Endodermal cell (in vitro differentiated cells): ENCODE data around the gene KHDC1. TPM values are rescaled to one million over a fixed set of nuclear protein-coding genes. Genes with fewer than 3 reads are reported as not detected.

Experiments
- DNase-seq: peaks from one replicate; pipeline ENCODE4 v3.0.0-alpha.2; 2017
- H3K27ac ChIP-seq: 2 replicates; pipeline ENCODE4 v1.5.1; 2013; ENCODE audit warnings: mild to moderate bottlenecking, low read depth, low read length, moderate library complexity
- H3K27me3 ChIP-seq: 2 replicates; pipeline ENCODE4 v1.6.1; 2013; ENCODE audit warnings: mild to moderate bottlenecking, low read length, moderate library complexity; ENCODE audit not compliant: insufficient read depth, control insufficient read depth, poor library complexity, severe bottlenecking
- H3K36me3 ChIP-seq: 2 replicates; pipeline ENCODE4 v1.7.0; 2013; ENCODE audit warnings: mild to moderate bottlenecking, low read length, moderate library complexity; ENCODE audit not compliant: control insufficient read depth, insufficient read depth
- H3K4me1 ChIP-seq: one replicate; pipeline ENCODE4 v1.7.0; 2013; ENCODE audit warnings: low read length; ENCODE audit not compliant: control insufficient read depth, insufficient read depth
- H3K4me3 ChIP-seq: 2 replicates; pipeline ENCODE4 v1.5.1; 2013; ENCODE audit warnings: mild to moderate bottlenecking, low read length, moderate library complexity
- H3K9ac ChIP-seq: 2 replicates; pipeline ENCODE4 v1.6.1; 2013; ENCODE audit warnings: mild to moderate bottlenecking, low read length, moderate library complexity; ENCODE audit not compliant: poor library complexity, severe bottlenecking; ENCODE audit errors: extremely low read depth
- H3K9me3 ChIP-seq: 2 replicates; pipeline ENCODE4 v1.6.1; 2013; ENCODE audit warnings: mild to moderate bottlenecking, low read length, moderate library complexity; ENCODE audit not compliant: control insufficient read depth
- H3K27ac Mint-ChIP-seq: 2 replicates; pipeline ENCODE4 v1.8.0; 2020; ENCODE audit warnings: mixed read lengths
- H3K27me3 Mint-ChIP-seq: 2 replicates; pipeline ENCODE4 v1.8.0; 2021; ENCODE audit warnings: mild to moderate bottlenecking, mixed read lengths; ENCODE audit not compliant: insufficient read depth
- H3K36me3 Mint-ChIP-seq: 2 replicates; pipeline ENCODE4 v1.8.0; 2020; ENCODE audit warnings: low read depth, mixed read lengths
- H3K4me1 Mint-ChIP-seq: 2 replicates; pipeline ENCODE4 v1.8.0; 2020; ENCODE audit warnings: mixed read lengths
- H3K4me3 Mint-ChIP-seq: 2 replicates; pipeline ENCODE4 v1.8.0; 2020; ENCODE audit warnings: mild to moderate bottlenecking, moderate library complexity, mixed read lengths
- H3K9me3 Mint-ChIP-seq: 2 replicates; pipeline ENCODE4 v1.8.0; 2020; ENCODE audit warnings: mild to moderate bottlenecking, mixed read lengths
- WGBS, 2 experiments: methylation state at CpG; one replicate each; pipeline versions ENCODE4 v1.1.5 to v1.1.7; 2013; ENCODE audit warnings: missing lambda C conversion rate in 2 of 2, mixed read lengths in 1 of 2; ENCODE audit not compliant: insufficient coverage in 1 of 2, insufficient read length in 1 of 2; 5-methylcytosine and 5-hydroxymethylcytosine counted together
- total RNA-seq, 2 donors: library from RNA; stranded (reverse); fragmentation: NEBNext Ultra II Directional in 1 of 2; extraction: Animal tissue kit (Norgen Biotek cat#: 25700) in 1 of 2; gene quantifications; 2 replicates in 1 of 2; 3 replicates in 1 of 2; pipeline ENCODE4 v1.2.1, GENCODE V29; 2021
- TF ChIP-seq, protein P1 (sequence below): fragments of 200-600 bp; sonication (generic); conservative IDR thresholded peaks from 2 replicates; pipeline ENCODE4 v1.5.0; 2021; ENCODE audit warnings: antibody characterized with exemption, mild to moderate bottlenecking

KHDC1 gene
- total RNA-seq, 2 donors from 2014 or later: 5.4 to 7.1 TPM

DNA sequence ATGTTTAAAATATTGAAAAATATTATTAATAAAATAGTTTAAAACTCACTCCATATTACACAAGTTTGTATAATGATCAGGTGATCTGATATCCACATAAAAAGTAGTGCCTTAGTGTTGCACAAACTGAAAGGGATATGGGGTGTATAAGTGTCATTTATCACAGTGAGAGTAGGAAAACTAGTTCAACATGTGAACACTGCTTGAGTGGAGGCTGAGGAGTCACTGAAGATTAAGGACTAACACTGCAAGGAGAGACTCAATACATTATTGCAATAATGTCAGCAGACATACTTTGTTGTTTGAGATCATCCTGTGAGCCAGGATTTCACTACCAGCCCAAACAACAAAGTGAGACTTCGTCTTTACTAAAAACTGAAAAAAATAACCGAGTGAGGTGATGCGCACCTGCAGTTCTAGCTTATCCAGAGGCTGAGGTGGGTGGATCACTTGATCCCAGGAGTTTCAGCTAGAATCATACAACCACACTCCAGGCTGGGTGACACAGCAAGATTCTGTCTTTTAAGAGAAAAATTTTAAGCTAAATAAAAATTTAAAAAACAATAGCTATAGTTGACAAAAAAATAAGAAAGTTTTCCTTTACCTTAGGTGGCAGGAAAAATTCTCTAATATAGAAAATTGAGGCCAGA, 35.3 kb downstream of the KHDC1 start:
- no peaks in the 10 kb centered on the region for H3K9me3 ChIP-seq
- 80 to 92% methylated on average over 1 to 3 of the region's 3 CpGs for WGBS, 2 experiments
- Mint-ChIP-seq H3K4me3 (no peak overlapping the region), H3K36me3 (peaks cover 2% of the 10 kb centered on the region), H3K9me3 (peaks cover 4% of the 10 kb centered on the region), H3K27ac (no peak overlapping the region), H3K4me1 (no peaks in the 10 kb centered on the region), H3K27me3 (no peaks in the 10 kb centered on the region)
- H3K27me3 ChIP-seq: no peaks in the 10 kb centered on the region
- no peak overlapping the region for H3K4me3 ChIP-seq
- no peak overlapping the region for H3K9ac ChIP-seq
- no peak for DNase-seq
- TF ChIP-seq, protein P1, sequence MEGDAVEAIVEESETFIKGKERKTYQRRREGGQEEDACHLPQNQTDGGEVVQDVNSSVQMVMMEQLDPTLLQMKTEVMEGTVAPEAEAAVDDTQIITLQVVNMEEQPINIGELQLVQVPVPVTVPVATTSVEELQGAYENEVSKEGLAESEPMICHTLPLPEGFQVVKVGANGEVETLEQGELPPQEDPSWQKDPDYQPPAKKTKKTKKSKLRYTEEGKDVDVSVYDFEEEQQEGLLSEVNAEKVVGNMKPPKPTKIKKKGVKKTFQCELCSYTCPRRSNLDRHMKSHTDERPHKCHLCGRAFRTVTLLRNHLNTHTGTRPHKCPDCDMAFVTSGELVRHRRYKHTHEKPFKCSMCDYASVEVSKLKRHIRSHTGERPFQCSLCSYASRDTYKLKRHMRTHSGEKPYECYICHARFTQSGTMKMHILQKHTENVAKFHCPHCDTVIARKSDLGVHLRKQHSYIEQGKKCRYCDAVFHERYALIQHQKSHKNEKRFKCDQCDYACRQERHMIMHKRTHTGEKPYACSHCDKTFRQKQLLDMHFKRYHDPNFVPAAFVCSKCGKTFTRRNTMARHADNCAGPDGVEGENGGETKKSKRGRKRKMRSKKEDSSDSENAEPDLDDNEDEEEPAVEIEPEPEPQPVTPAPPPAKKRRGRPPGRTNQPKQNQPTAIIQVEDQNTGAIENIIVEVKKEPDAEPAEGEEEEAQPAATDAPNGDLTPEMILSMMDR: no peak
- no peak overlapping the region for H3K27ac ChIP-seq
- no peaks in the 10 kb centered on the region for H3K36me3 ChIP-seq
- H3K4me1 ChIP-seq: no peaks in the 10 kb centered on the region

DNA sequence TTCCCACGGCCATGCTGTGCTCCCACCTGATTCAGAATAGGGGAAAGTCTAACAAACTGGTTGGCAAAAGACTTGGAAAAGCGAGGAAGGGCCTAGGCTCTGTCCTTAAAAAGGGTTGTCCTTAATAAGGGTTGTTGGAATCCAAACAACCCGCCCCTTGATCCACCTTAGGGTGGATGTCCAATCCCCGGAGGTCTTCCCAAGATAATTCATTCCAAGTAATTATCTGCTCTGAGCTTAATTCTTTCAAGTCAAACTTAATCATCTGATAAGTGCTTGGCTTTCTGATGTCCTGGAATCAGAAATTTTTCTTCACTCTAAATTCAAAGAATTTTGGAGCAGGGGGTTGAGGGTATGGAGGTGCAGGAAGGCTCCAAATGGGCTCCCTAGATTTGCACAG, 37.6 kb downstream of the KHDC1 start, which contains the start of gene KHDC1L:
Gene KHDC1L (minus strand): TSS at position 101 of the 400 bp plus-strand sequence. CDS start 88 bp downstream, at position 13.
- Histone ChIP-seq H3K27ac (no peak within 1 kb of the TSS), H3K9me3 (no peaks in the 10 kb centered on the region), H3K27me3 (no peaks in the 10 kb centered on the region), H3K9ac (no peak within 1 kb of the TSS), H3K36me3 (no peaks in the 10 kb centered on the region), H3K4me1 (no peaks in the 10 kb centered on the region), H3K4me3 (no peak within 1 kb of the TSS)
- WGBS, 2 experiments: 92 to 93% methylated on average over 3 to 4 of the region's 4 CpGs
- no peak within 1 kb of the TSS for H3K4me3 Mint-ChIP-seq
- H3K27me3 Mint-ChIP-seq: no peaks in the 10 kb centered on the region
- H3K9me3 Mint-ChIP-seq: peaks cover 4% of the 10 kb centered on the region
- DNase-seq: no peak
- H3K36me3 Mint-ChIP-seq: peaks cover 2% of the 10 kb centered on the region
- no peak within 1 kb of the TSS for H3K27ac Mint-ChIP-seq
- TF ChIP-seq, protein P1: no peak
- H3K4me1 Mint-ChIP-seq: no peaks in the 10 kb centered on the region

DNA sequence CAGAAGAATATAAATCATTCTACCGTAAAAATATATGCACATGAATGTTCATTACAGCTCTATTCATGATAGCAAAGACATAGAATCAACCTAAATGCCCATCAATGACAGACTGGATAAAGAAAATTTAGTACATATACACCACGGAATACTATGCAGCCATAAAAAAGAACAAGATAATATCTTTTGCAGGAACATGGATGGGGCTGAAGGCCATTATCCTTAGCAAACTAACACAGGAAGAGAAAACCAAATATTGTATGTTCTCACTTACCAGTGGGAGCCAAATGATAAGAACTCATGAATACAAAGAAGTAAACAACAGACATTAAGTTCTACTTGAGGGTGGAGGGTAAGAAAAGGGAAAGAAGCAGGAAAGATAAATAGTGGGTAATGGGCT, 46.1 kb downstream of the KHDC1 start:
- Histone ChIP-seq H3K27ac (no peak overlapping the region), H3K9ac (no peak overlapping the region), H3K36me3 (no peaks in the 10 kb centered on the region), H3K4me1 (no peaks in the 10 kb centered on the region), H3K27me3 (no peaks in the 10 kb centered on the region), H3K9me3 (peaks cover 5% of the 10 kb centered on the region), H3K4me3 (no peak overlapping the region)
- Mint-ChIP-seq H3K27ac (no peak overlapping the region), H3K4me3 (no peak overlapping the region), H3K9me3 (peaks cover 5% of the 10 kb centered on the region), H3K27me3 (no peaks in the 10 kb centered on the region), H3K4me1 (no peaks in the 10 kb centered on the region), H3K36me3 (no peaks in the 10 kb centered on the region)
- no peak for DNase-seq
- 83 to 88% methylated on average over 1 to 2 of the region's 2 CpGs for WGBS, 2 experiments
- TF ChIP-seq, protein P1: no peak
